ENCODE results near the gene AGAP1. TPM values are rescaled to one million over a fixed set of nuclear protein-coding genes. Genes with fewer than 3 reads are reported as not detected.

Gene AGAP1
- total and polyA plus RNA-seq, 11 donors, result 5.9 to 21.6 (median 18.9) TPM

DNA sequence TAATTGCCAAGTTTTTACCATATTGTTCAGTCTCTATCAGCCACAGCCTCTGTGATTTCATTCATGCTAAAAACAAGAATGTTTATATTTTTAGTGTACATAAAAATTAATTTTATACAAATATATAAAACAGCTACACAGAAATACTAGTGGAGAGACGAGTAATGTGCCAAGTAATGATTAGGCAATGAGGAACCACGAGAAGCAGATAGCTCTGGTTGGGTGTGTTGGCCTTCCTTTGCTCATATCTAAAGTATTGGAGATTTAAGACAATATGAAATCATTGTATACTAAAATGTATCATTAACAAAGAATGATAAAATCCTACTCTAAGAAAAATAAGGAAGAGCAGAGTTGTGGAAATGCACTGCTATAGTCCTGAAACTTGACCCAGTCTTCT, 326.7 kb downstream of the AGAP1 start:
- ATAC-seq (no peak), DNase-seq (no peak)
- peaks cover 0 to 29% (median 2%) of the 10 kb centered on the region in 9 donors for H3K36me3 ChIP-seq
- no peak overlapping the region for H3K27ac ChIP-seq
- no peak overlapping the region for H3K4me3 ChIP-seq
- no peaks in the 10 kb centered on the region for H3K4me1 ChIP-seq
- H3K9me3 ChIP-seq, result no peaks in the 10 kb centered on the region
- TF ChIP-seq, protein P1, sequence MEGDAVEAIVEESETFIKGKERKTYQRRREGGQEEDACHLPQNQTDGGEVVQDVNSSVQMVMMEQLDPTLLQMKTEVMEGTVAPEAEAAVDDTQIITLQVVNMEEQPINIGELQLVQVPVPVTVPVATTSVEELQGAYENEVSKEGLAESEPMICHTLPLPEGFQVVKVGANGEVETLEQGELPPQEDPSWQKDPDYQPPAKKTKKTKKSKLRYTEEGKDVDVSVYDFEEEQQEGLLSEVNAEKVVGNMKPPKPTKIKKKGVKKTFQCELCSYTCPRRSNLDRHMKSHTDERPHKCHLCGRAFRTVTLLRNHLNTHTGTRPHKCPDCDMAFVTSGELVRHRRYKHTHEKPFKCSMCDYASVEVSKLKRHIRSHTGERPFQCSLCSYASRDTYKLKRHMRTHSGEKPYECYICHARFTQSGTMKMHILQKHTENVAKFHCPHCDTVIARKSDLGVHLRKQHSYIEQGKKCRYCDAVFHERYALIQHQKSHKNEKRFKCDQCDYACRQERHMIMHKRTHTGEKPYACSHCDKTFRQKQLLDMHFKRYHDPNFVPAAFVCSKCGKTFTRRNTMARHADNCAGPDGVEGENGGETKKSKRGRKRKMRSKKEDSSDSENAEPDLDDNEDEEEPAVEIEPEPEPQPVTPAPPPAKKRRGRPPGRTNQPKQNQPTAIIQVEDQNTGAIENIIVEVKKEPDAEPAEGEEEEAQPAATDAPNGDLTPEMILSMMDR (IDR thresholded peaks at IDR 0.05), result no peak
- TF ChIP-seq POLR2A (IDR thresholded peaks at IDR 0.05), result no peak
- H3K27me3 ChIP-seq, result no peaks in the 10 kb centered on the region
- WGBS, 4 donors, result 86 to 92% (median 88%) methylated on average over 2 of the region's 2 CpGs
- intact Hi-C loops (cut with DNase I), result no loop called here

DNA sequence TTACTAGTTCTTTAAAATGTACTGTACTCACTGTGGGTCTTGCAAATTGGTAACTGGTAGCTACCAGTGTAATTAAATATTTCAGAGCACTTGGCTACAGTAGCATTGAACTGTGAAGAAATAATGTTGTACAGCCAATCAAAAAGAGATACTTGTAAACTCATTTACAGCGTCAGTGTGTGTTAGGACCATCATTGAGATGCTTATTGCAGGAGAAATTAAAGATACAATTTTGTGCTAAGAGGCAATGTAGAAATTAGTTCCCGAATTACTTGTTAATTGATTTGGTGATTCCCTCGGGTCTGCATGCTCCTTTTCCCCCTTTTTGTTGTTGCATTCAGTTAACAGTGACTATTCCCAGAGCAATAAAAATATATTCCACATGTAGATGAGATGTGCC, 330.5 kb downstream of the AGAP1 start:
- no peaks in the 10 kb centered on the region for H3K27me3 ChIP-seq
- no peak for ATAC-seq
- intact Hi-C loops (cut with DNase I), result no loop called here
- TF ChIP-seq, protein P1 (IDR thresholded peaks at IDR 0.05), result no peak
- no peak for TF ChIP-seq POLR2A (IDR thresholded peaks at IDR 0.05)
- no peak for DNase-seq
- no peak overlapping the region for H3K27ac ChIP-seq
- H3K9me3 ChIP-seq, result no peaks in the 10 kb centered on the region
- no peak overlapping the region for H3K4me3 ChIP-seq
- peaks cover 0 to 25% (median 0%) of the 10 kb centered on the region in 9 donors for H3K36me3 ChIP-seq
- 89 to 95% (median 92%) methylated on average over 3 of the region's 3 CpGs for WGBS, 4 donors
- no peaks in the 10 kb centered on the region for H3K4me1 ChIP-seq

DNA sequence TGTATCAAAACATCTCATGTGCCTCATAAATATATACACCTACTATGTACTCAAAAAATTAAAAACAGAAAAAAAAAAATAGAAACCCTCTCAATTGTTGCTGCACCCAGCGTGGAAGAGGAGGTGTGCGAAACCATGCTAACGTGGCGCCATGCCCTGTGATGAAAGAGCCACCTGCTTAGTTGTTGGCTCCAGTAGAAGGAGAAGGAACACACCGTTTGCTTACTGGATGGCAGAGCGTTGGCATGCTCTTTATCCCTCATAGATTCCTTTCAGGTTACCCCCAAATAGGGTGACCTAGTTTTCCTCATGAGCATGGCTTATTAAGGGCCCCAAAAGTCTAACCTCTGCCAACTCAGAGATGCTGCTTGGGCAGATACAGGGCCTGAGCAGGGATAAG, 332.1 kb downstream of the AGAP1 start:
- no peaks in the 10 kb centered on the region for H3K27me3 ChIP-seq
- no peaks in the 10 kb centered on the region for H3K4me1 ChIP-seq
- ATAC-seq, result no peak
- WGBS, 4 donors, result 96 to 98% (median 97%) methylated on average over 6 of the region's 6 CpGs
- H3K36me3 ChIP-seq, result peaks cover 0 to 25% (median 0%) of the 10 kb centered on the region in 9 donors
- intact Hi-C loops (cut with DNase I), result no loop called here
- no peak overlapping the region for H3K4me3 ChIP-seq
- no peak for TF ChIP-seq POLR2A (IDR thresholded peaks at IDR 0.05)
- TF ChIP-seq, protein P1 (IDR thresholded peaks at IDR 0.05), result no peak
- DNase-seq, result no peak
- no peak overlapping the region for H3K27ac ChIP-seq
- no peaks in the 10 kb centered on the region for H3K9me3 ChIP-seq

DNA sequence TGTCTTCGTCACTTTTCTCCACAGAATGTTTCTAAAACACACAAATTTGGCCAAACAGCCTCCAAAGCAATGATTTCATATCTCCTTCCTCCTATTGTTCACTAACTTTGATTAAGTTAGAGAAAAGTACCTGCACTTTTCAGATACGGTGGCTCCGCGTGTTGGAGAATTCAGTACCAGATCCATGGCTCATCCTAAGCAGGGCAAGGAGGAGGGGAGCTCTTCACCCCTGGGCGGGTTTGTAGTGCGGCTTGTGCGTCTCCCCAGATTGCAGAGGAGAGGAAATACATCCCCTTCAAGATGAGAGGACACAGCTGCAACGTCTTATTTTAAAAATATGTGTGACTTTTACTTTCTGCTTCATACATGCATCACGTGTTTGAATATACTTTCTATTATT, 333.0 kb downstream of the AGAP1 start:
- H3K9me3 ChIP-seq, result no peaks in the 10 kb centered on the region
- no peaks in the 10 kb centered on the region for H3K27me3 ChIP-seq
- H3K36me3 ChIP-seq, result peaks cover 0 to 25% (median 0%) of the 10 kb centered on the region in 9 donors
- no peak overlapping the region for H3K4me3 ChIP-seq
- DNase-seq, result no peak
- H3K27ac ChIP-seq, result no peak overlapping the region
- intact Hi-C loops (cut with DNase I), result no loop called here
- no peaks in the 10 kb centered on the region for H3K4me1 ChIP-seq
- TF ChIP-seq POLR2A (IDR thresholded peaks at IDR 0.05), result no peak
- TF ChIP-seq, protein P1 (IDR thresholded peaks at IDR 0.05), result no peak
- ATAC-seq, result no peak
- 73 to 80% (median 74%) methylated on average over 9 of the region's 9 CpGs for WGBS, 4 donors

All from heart left ventricle (tissue), 16 donors.